DND-41 (cell line): Measurements from ENCODE around the gene GPNMB.
A peak's percentile ranks its signal among the peaks of the same experiment; 100 is the strongest.

Experiments used
- ATAC-seq: fragments of 200-7000 bp; cut with Tn5 transposase; 3 replicates; pipeline ENCODE4 v1.9.1; 2021; ENCODE audit warnings: low read depth; ENCODE audit not compliant: insufficient read depth
- DNase-seq: peaks from one replicate; pipeline ENCODE4 v3.0.0-alpha.2; 2020
- H2AFZ ChIP-seq: 2 replicates; pipeline ENCODE4 v1.6.0; 2012; ENCODE audit warnings: low read depth, low read length
- H3K27ac ChIP-seq: 2 replicates; pipeline ENCODE4 v1.5.1; 2012; ENCODE audit warnings: low read length, inconsistent platforms
- H3K27me3 ChIP-seq: fragments of 200-600 bp; sonication (generic); 2 replicates; pipeline ENCODE4 v1.6.0; 2012; ENCODE audit warnings: low read length, mild to moderate bottlenecking, inconsistent platforms; ENCODE audit not compliant: insufficient read depth, poor library complexity
- H3K36me3 ChIP-seq: 2 replicates; pipeline ENCODE4 v1.5.1; 2012; ENCODE audit warnings: low read length, inconsistent platforms; ENCODE audit not compliant: insufficient read depth
- H3K4me1 ChIP-seq: 2 replicates; pipeline ENCODE4 v1.5.1; 2012; ENCODE audit warnings: mild to moderate bottlenecking, low read length; ENCODE audit not compliant: insufficient read depth
- H3K4me2 ChIP-seq: 2 replicates; pipeline ENCODE4 v1.6.0; 2012; ENCODE audit warnings: mild to moderate bottlenecking, moderate library complexity, low read length, inconsistent platforms; ENCODE audit not compliant: insufficient read depth
- H3K4me3 ChIP-seq, 2 experiments: fragments of 200-600 bp in 1 of 2; shearing (Covaris generic) in 1 of 2; 2 replicates each; pipeline ENCODE4 v1.5.1; 2012 to 2016; ENCODE audit warnings: inconsistent platforms in 2 of 2, low read length in 2 of 2, mild to moderate bottlenecking in 2 of 2, low read depth in 1 of 2, moderate library complexity in 1 of 2
- H3K79me2 ChIP-seq: 2 replicates; pipeline ENCODE4 v1.6.0; 2012; ENCODE audit warnings: low read length, inconsistent platforms; ENCODE audit not compliant: insufficient read depth
- H3K9ac ChIP-seq: 2 replicates; pipeline ENCODE4 v1.6.0; 2012; ENCODE audit warnings: low read depth, mild to moderate bottlenecking, inconsistent platforms, low read length, moderate library complexity
- H3K9me3 ChIP-seq: 2 replicates; pipeline ENCODE4 v1.5.1; 2012; ENCODE audit warnings: low read length, moderate library complexity, mild to moderate bottlenecking, inconsistent platforms; ENCODE audit not compliant: insufficient read depth, severe bottlenecking
- H4K20me1 ChIP-seq: 2 replicates; pipeline ENCODE4 v1.6.0; 2012; ENCODE audit warnings: low read length; ENCODE audit not compliant: insufficient read depth
- CTCF ChIP-seq: IDR thresholded peaks from 2 replicates; pipeline ENCODE4 v1.5.1; 2012; ENCODE audit warnings: borderline replicate concordance, low read length, moderate library complexity, mild to moderate bottlenecking; ENCODE audit not compliant: poor library complexity, severe bottlenecking; ENCODE audit errors: extremely low read depth
- EZH2 ChIP-seq: IDR thresholded peaks from 3 replicates; pipeline ENCODE4 v1.6.1; 2012; ENCODE audit warnings: borderline replicate concordance, low read depth, mild to moderate bottlenecking, moderate library complexity, low read length, inconsistent platforms; ENCODE audit not compliant: severe bottlenecking

The GPNMB gene

GRCh38 chr7:23287612-23288011, 41.0 kb downstream of the GPNMB start:
- Histone ChIP-seq H3K4me2 (no peak overlapping the region), H4K20me1 (no peaks in the 10 kb centered on the region), H3K79me2 (no peaks in the 10 kb centered on the region), H3K27ac (no peak overlapping the region), H3K27me3 (no peaks in the 10 kb centered on the region), H3K9ac (no peak overlapping the region), H3K9me3 (no peaks in the 10 kb centered on the region), H3K36me3 (no peaks in the 10 kb centered on the region), H3K4me3 (no peak overlapping the region), H2AFZ (0 out of 2 replicates have a peak overlapping the region, but pooled peaks have one; percentile 55), H3K4me1 (peaks cover 13% of the 10 kb centered on the region)
- ATAC-seq (peak; percentile 72), DNase-seq (peak; percentile 58)
- no peak for TF ChIP-seq EZH2
- no peak for TF ChIP-seq CTCF

- Histone ChIP-seq H3K9ac (no peak overlapping the region), H3K79me2 (no peaks in the 10 kb centered on the region), H3K4me1 (peaks cover 13% of the 10 kb centered on the region), H2AFZ (no peak overlapping the region), H3K27ac (no peak overlapping the region), H3K4me2 (no peak overlapping the region), H3K4me3 (no peak overlapping the region), H3K36me3 (no peaks in the 10 kb centered on the region), H3K27me3 (no peaks in the 10 kb centered on the region), H4K20me1 (no peaks in the 10 kb centered on the region), H3K9me3 (no peaks in the 10 kb centered on the region)
- TF ChIP-seq EZH2 (no peak), CTCF (no peak)
- no peak for DNase-seq
- no peak for ATAC-seq
Observed at GRCh38 chr7:23290993-23291392, 44.4 kb downstream of the GPNMB start.

- no peak for DNase-seq
- no peaks in the 10 kb centered on the region for H3K36me3 ChIP-seq
- H3K9me3 ChIP-seq: no peaks in the 10 kb centered on the region
- no peaks in the 10 kb centered on the region for H3K27me3 ChIP-seq
- H3K9ac ChIP-seq: no peak overlapping the region
- H3K27ac ChIP-seq: no peak overlapping the region
- peaks cover 13% of the 10 kb centered on the region for H3K4me1 ChIP-seq
- H4K20me1 ChIP-seq: no peaks in the 10 kb centered on the region
- no peak overlapping the region for H3K4me3 ChIP-seq
- no peaks in the 10 kb centered on the region for H3K79me2 ChIP-seq
- H3K4me2 ChIP-seq: no peak overlapping the region
- no peak for TF ChIP-seq CTCF
- no peak for TF ChIP-seq EZH2
- no peak for ATAC-seq
- H2AFZ ChIP-seq: no peak overlapping the region
Observed at GRCh38 chr7:23291957-23292560, 45.5 kb downstream of the GPNMB start.

GRCh38 chr7:23292623-23293022, 46.0 kb downstream of the GPNMB start:
- H3K4me1 ChIP-seq: peaks cover 10% of the 10 kb centered on the region
- no peak overlapping the region for H3K4me2 ChIP-seq
- H3K79me2 ChIP-seq: no peaks in the 10 kb centered on the region
- DNase-seq (no peak), ATAC-seq (no peak)
- no peaks in the 10 kb centered on the region for H4K20me1 ChIP-seq
- no peak overlapping the region for H2AFZ ChIP-seq
- no peak overlapping the region for H3K27ac ChIP-seq
- no peak overlapping the region for H3K4me3 ChIP-seq
- no peaks in the 10 kb centered on the region for H3K27me3 ChIP-seq
- TF ChIP-seq CTCF (no peak), EZH2 (no peak)
- H3K9ac ChIP-seq: no peak overlapping the region
- no peaks in the 10 kb centered on the region for H3K9me3 ChIP-seq
- no peaks in the 10 kb centered on the region for H3K36me3 ChIP-seq
